Coronary artery (tissue), 2 donors: ENCODE measurements around the gene COG2.

Source experiments
- DNase-seq: peaks from one replicate; pipeline ENCODE4 v3.0.0-alpha.2; 2017; ENCODE audit warnings: low spot score
- H3K27ac ChIP-seq, 2 donors: fragments of 200-600 bp; sonication (generic); one replicate each; pipeline ENCODE4 v1.5.1; 2016 to 2019
- H3K4me3 ChIP-seq: fragments of 200-600 bp; sonication (generic); 2 replicates; pipeline ENCODE4 v1.5.1; 2016; ENCODE audit warnings: mild to moderate bottlenecking, moderate library complexity
- TF ChIP-seq, protein P1 (sequence below): fragments of 200-600 bp; sonication (generic); IDR thresholded peaks from one replicate; pipeline ENCODE4 v1.5.1; 2019; ENCODE audit warnings: antibody characterized with exemption

The COG2 gene

DNA sequence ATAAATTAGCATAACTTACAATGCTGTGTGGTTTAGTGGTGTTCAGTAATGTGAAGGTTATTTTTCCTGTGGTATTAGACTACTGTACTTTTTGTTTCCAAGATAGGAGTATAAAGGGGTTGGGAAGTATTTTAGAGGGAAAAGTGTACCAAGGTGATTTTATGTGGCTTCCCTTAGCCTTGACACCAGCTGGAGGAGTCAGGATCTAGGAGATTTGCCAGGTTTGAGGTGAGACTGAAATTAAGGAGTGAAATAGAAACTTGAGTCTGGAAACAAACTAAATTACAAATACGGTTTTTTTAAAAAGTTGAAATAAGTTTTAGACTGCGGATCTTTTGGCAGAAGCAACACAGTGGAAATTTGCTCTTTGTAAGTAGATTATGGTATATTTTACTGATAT lies 32.3 kb downstream of the COG2 start:
- no peak overlapping the region for H3K4me3 ChIP-seq
- DNase-seq = no peak
- TF ChIP-seq, protein P1, sequence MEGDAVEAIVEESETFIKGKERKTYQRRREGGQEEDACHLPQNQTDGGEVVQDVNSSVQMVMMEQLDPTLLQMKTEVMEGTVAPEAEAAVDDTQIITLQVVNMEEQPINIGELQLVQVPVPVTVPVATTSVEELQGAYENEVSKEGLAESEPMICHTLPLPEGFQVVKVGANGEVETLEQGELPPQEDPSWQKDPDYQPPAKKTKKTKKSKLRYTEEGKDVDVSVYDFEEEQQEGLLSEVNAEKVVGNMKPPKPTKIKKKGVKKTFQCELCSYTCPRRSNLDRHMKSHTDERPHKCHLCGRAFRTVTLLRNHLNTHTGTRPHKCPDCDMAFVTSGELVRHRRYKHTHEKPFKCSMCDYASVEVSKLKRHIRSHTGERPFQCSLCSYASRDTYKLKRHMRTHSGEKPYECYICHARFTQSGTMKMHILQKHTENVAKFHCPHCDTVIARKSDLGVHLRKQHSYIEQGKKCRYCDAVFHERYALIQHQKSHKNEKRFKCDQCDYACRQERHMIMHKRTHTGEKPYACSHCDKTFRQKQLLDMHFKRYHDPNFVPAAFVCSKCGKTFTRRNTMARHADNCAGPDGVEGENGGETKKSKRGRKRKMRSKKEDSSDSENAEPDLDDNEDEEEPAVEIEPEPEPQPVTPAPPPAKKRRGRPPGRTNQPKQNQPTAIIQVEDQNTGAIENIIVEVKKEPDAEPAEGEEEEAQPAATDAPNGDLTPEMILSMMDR = no peak
- no peak overlapping the region for H3K27ac ChIP-seq

DNA sequence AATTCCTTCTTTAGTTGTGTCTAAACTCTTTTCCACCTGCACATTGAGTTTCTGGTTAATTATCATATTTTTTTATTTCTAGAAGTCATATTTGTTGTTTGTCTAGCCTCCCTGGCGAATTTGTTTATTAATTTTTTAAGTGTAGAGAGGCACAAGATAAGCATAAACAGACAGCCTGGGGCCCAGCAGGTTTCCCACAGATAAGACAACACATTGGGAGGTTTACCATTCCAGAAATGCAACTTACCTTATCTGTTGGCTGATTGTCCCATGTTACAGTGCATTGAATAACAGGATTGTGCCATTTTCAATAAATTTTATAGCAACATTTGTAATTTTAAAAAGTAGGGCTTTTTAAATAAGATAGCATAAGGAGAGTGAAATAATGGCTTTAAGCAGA lies 34.9 kb downstream of the COG2 start:
- no peak overlapping the region for H3K27ac ChIP-seq
- DNase-seq = no peak
- TF ChIP-seq, protein P1 = no peak
- no peak overlapping the region for H3K4me3 ChIP-seq

DNA sequence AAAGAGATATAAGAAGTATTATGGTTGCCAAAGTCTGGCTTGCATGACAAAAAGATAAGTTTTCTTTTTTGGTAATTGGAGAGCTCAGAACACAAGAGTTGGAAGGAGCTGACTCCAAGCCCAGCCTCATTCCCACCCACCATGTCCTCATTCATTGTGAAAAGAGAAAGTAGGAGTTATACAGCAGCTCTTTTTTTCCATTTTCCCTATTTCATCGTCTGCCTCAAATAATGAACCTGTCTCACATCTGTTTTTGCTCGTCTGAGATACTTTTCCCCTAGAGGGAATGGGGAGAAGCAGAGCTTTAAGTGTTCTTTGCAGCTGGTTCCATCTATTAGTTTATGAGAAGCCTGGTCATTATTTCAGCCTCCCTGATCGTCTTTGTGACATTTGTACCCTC lies 36.9 kb downstream of the COG2 start:
- TF ChIP-seq, protein P1 = no peak
- no peak for DNase-seq
- H3K27ac ChIP-seq = no peak overlapping the region

DNA sequence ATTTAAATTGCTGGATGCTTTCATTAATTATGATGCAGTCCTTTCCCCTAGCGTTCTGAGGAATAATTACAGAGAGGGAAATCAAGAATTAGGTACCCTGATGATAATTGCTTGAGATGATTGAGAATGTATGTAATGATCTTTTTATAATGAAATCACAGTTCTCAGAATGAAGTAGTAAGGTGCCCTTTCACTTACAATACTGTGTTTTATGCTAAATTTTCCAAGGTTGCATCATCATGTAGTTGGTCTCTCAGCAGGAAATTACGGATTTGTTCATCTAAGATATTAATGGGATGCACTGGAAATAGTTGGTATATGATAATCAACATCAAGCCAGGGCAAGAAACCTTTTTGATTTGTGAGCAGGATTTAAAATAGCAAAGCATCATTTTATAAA lies 37.5 kb downstream of the COG2 start:
- Histone ChIP-seq H3K27ac (no peak overlapping the region), H3K4me3 (no peak overlapping the region)
- no peak for DNase-seq
- TF ChIP-seq, protein P1 = no peak

More for the DNA sequence above, 36.9 kb downstream of the COG2 start:
- H3K4me3 ChIP-seq = no peak overlapping the region

DNA sequence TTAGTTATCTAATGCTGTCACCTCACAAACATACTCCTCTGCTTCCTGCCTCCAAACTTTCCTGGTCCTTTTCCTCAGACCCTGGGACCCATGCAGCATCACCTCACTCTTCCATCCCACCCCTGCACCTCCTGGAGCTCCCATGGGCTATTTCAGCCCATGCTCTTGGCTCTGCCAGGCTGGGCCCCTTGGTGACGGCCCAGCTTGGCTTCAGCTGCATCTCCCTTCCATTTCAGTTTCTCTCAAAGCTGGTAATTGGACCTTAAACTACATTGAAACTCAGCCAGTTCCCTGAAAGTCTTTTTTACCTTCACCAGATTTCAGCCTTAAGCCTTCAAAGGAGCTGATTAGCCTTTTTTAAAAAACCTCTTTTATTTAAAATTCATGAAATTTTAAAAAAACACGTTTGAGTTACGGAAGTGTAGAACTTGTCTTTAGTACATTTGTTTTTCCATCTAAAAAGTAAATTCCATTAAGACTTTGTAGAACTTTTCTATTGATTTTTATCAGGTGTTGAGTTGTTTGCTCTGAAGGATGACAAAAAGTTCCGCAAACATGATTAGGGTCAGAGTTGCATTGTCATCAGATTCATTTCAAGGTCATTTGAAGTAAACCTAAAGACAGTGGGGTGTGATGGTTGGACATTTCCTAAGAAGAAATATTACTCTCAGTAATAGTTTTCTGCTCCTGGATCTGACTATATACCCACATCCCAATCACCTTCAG lies 38.2 kb downstream of the COG2 start:
- no peak overlapping the region for H3K27ac ChIP-seq
- TF ChIP-seq, protein P1 = no peak
- H3K4me3 ChIP-seq = no peak overlapping the region
- DNase-seq = no peak

DNA sequence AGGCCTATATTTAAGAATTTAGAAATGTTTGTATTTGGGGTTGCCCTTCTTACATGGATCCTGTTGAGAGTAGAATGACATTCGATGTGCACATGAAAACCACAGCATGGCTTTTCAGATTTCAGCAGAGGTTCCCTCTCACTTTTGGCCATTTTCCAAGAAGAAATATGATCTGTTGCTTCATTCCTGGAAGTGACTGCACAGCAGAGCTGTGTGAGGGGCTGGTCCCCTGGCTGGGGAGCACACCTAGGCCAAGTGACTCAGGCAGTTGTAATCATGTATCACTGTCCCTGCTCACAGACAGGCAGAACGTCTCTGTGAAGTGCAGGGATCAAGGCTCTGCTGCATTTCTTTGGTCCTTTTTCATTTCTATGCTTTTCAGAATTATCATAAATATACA lies 39.3 kb downstream of the COG2 start:
- no peak for DNase-seq
- TF ChIP-seq, protein P1 = no peak
- no peak overlapping the region for H3K4me3 ChIP-seq
- no peak overlapping the region for H3K27ac ChIP-seq

DNA sequence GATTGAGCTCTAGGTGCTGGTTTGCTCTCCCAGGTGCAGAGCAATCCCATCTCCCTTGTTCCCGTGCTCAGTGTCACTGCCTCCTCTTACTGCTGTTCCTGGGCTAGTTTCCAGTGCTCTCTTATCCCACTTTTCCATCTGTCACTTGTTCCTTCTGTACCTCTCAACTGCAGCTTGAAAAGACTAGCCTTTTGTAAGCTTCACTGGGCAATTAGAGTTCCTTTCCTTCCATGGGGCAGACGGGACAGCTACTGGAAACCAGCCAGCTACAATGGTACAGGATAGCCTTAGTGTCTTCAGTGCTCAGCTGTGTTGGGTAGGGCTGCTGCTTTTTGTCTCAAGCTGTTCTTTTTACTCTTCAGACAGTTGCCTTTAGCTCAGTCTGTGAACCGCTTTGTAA lies 40.0 kb downstream of the COG2 start:
- no peak for DNase-seq
- TF ChIP-seq, protein P1 = no peak
- no peak overlapping the region for H3K27ac ChIP-seq

More for the DNA sequence above, 40.0 kb downstream of the COG2 start:
- no peak overlapping the region for H3K4me3 ChIP-seq
